Stomach (tissue), 9 donors: ENCODE data around the gene ATP11A. TPM values are rescaled to one million over a fixed set of nuclear protein-coding genes. Genes with fewer than 3 reads are reported as not detected.

ENCODE experiments used
- DNase-seq, 2 donors: peaks; one replicate each; pipeline versions ENCODE4 v3.0.0 to v3.0.0-alpha.2; 2013 to 2019
- H3K27ac ChIP-seq, 5 donors: fragments of 200-600 bp in 4 of 5; sonication (generic) in 4 of 5; one replicate each; pipeline ENCODE4 v1.5.1; 2013 to 2019; ENCODE audit warnings: mild to moderate bottlenecking in 1 of 5, moderate library complexity in 1 of 5
- H3K27me3 ChIP-seq, 3 donors: fragments of 200-600 bp; sonication (generic); one replicate each; pipeline ENCODE4 v1.5.1; 2017 to 2019; ENCODE audit warnings: mixed run types in 1 of 3
- H3K36me3 ChIP-seq, 4 donors: fragments of 200-600 bp; sonication (generic); 1 replicate in 3 of 4; 2 replicates in 1 of 4; pipeline ENCODE4 v1.5.1; 2016 to 2019
- H3K4me1 ChIP-seq, 4 donors: fragments of 200-600 bp; sonication (generic); one replicate each; pipeline ENCODE4 v1.5.1; 2016 to 2019
- H3K4me3 ChIP-seq, 4 donors: fragments of 200-600 bp; sonication (generic) in 3 of 4; one replicate each; pipeline ENCODE4 v1.5.1; 2016 to 2019; ENCODE audit warnings: mild to moderate bottlenecking in 1 of 4
- H3K9me3 ChIP-seq, 4 donors: fragments of 200-600 bp; sonication (generic); one replicate each; pipeline ENCODE4 v1.5.1; 2016 to 2019
- CTCF ChIP-seq, 7 experiments: fragments of 450-650 bp in 4 of 7; fragments of 200-600 bp in 3 of 7; sonication (generic) in 3 of 7; IDR thresholded peaks; one replicate each; pipeline ENCODE4 v1.5.1; 2016 to 2019; ENCODE audit warnings: antibody characterized with exemption in 7 of 7, control low read depth in 2 of 7, mild to moderate bottlenecking in 1 of 7
- EP300 ChIP-seq: sonication (generic); formaldehyde crosslinking; IDR thresholded peaks from one replicate; pipeline ENCODE4 v1.6.1; 2017; ENCODE audit warnings: antibody characterized with exemption
- POLR2A ChIP-seq, 4 donors: fragments of 450-650 bp; IDR thresholded peaks; one replicate each; pipeline ENCODE4 v1.6.1; 2016; ENCODE audit warnings: antibody characterized with exemption in 4 of 4, control low read depth in 2 of 4, mild to moderate bottlenecking in 1 of 4, moderate library complexity in 1 of 4
- POLR2AphosphoS5 ChIP-seq, 3 donors: sonication (generic); formaldehyde crosslinking; IDR thresholded peaks; one replicate each; pipeline ENCODE4 v1.6.1; 2016; ENCODE audit warnings: antibody characterized with exemption in 3 of 3
- WGBS, 5 donors: extraction: QIAGEN DNeasy Blood & Tissue Kit in 3 of 5; methylation state at CpG; one replicate each; pipeline versions ENCODE4 v1.1.5 to v1.1.7; 2013 to 2018; 5-methylcytosine and 5-hydroxymethylcytosine counted together
- intact Hi-C: fragments of 100-400 bp; cut with DNase I; formaldehyde crosslinking; loops from one replicate; pipeline ENCODE4 v1.15.1; 2023; ENCODE audit warnings: low total_unique reads
- polyA plus RNA-seq, 3 donors: library from polyadenylated mRNA; stranded (reverse); fragments of 200-250 nt; gene quantifications; one replicate each; pipeline ENCODE4 v1.2.3, GENCODE V29; 2013
- total RNA-seq, 5 donors: library from RNA; depleted of rRNA; stranded (reverse); fragments of >200 nt; gene quantifications; one replicate each; pipeline versions ENCODE4 v1.1.0 to v1.2.3, GENCODE V29; 2014 to 2016
- donor health status: healthy with polysubstance abuse.
- donor health status: Bipolar disorder and iron deficiency.
- donor health status: healthy.

Gene ATP11A
- total and polyA plus RNA-seq, 8 donors, result 1.1 to 70.9 (median 12.3) TPM

GRCh38 chr13:112907286-112907685 is 217.4 kb downstream of the ATP11A start:
- Histone ChIP-seq H3K36me3 (no peaks in the 10 kb centered on the region), H3K4me3 (no peak overlapping the region), H3K9me3 (peaks cover 0 to 6% (median 4%) of the 10 kb centered on the region in 4 donors), H3K27ac (no peak overlapping the region), H3K4me1 (peaks cover 0 to 17% (median 11%) of the 10 kb centered on the region in 4 donors), H3K27me3 (peaks cover 0 to 18% (median 0%) of the 10 kb centered on the region in 3 donors)
- DNase-seq, result no peak
- intact Hi-C loops, result no loop called here
- 87 to 95% (median 93%) methylated on average over 8 of the region's 8 CpGs for WGBS, 5 donors
- TF ChIP-seq CTCF (IDR thresholded peaks at IDR 0.05) (no peak), EP300 (no peak), POLR2AphosphoS5 (IDR thresholded peaks at IDR 0.05) (no peak), POLR2A (IDR thresholded peaks at IDR 0.05) (no peak)

- peaks cover 0 to 13% (median 5%) of the 10 kb centered on the region in 4 donors for H3K4me1 ChIP-seq
- intact Hi-C loops, result no loop called here
- H3K27ac ChIP-seq, result no peak overlapping the region
- 48 to 61% (median 56%) methylated on average over 6 of the region's 6 CpGs for WGBS, 5 donors
- TF ChIP-seq EP300 (no peak), POLR2AphosphoS5 (IDR thresholded peaks at IDR 0.05) (no peak), POLR2A (IDR thresholded peaks at IDR 0.05) (no peak), CTCF (IDR thresholded peaks at IDR 0.05) (no peak)
- H3K36me3 ChIP-seq, result no peaks in the 10 kb centered on the region
- H3K9me3 ChIP-seq, result peaks cover 0 to 6% (median 4%) of the 10 kb centered on the region in 4 donors
- peaks cover 0 to 18% (median 0%) of the 10 kb centered on the region in 3 donors for H3K27me3 ChIP-seq
- DNase-seq, result no peak
- H3K4me3 ChIP-seq, result no peak overlapping the region
Observed at GRCh38 chr13:112907871-112908331, 218.1 kb downstream of the ATP11A start.

GRCh38 chr13:112908342-112908741 is 218.5 kb downstream of the ATP11A start:
- no peaks in the 10 kb centered on the region for H3K36me3 ChIP-seq
- peaks cover 0 to 6% (median 4%) of the 10 kb centered on the region in 4 donors for H3K9me3 ChIP-seq
- no peak overlapping the region for H3K27ac ChIP-seq
- WGBS, 5 donors, result 79 to 86% (median 84%) methylated on average over 5 of the region's 5 CpGs
- no peak for TF ChIP-seq POLR2A (IDR thresholded peaks at IDR 0.05)
- no peak for TF ChIP-seq CTCF (IDR thresholded peaks at IDR 0.05)
- H3K27me3 ChIP-seq, result peaks cover 0 to 18% (median 0%) of the 10 kb centered on the region in 3 donors
- no peak for DNase-seq
- no peak overlapping the region for H3K4me3 ChIP-seq
- intact Hi-C loops, result no loop called here
- H3K4me1 ChIP-seq, result peaks cover 0 to 9% (median under 1%) of the 10 kb centered on the region in 4 donors

DNA sequence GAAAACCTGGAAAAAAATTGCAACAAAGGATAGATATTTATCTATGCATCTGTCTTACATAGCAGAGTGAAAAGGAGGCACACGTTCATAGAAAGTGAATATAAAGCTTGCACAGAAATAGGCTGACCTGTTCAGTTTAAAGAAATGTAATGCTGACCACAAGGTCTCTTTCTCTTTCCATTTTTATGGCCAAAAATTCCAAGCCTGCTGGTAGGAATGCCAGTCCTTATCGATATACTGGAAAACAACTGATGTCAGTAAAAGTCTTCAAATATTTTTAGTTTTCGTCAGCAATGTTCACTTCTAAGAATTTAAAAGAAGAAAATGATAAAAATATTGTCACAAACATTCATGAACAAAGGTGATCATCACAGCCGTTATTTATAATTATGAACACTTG is 220.2 kb downstream of the ATP11A start:
- 64 to 88% (median 75%) methylated on average over 4 of the region's 4 CpGs for WGBS, 5 donors
- H3K27me3 ChIP-seq, result peaks cover 0 to 18% (median 0%) of the 10 kb centered on the region in 3 donors
- DNase-seq, result no peak
- no peak for TF ChIP-seq EP300
- TF ChIP-seq POLR2AphosphoS5 (IDR thresholded peaks at IDR 0.05), result no peak
- TF ChIP-seq POLR2A (IDR thresholded peaks at IDR 0.05), result no peak
- no peak for TF ChIP-seq CTCF (IDR thresholded peaks at IDR 0.05)
- H3K9me3 ChIP-seq, result peaks cover 0 to 6% (median 0%) of the 10 kb centered on the region in 4 donors
- no peaks in the 10 kb centered on the region for H3K4me1 ChIP-seq
- H3K4me3 ChIP-seq, result no peak overlapping the region
- no peak overlapping the region for H3K27ac ChIP-seq
- no peaks in the 10 kb centered on the region for H3K36me3 ChIP-seq
- intact Hi-C loops, result no loop called here
